GM19468 (cell line): ENCODE measurements around the gene LAMC3.
"Not testable (repeated sequence)": the region's sequence is repeated elsewhere in the genome, so short reads cannot be mapped to it uniquely, and the experiment has no call there.

Source experiments
- ATAC-seq: cut with Tn5 transposase; IDR thresholded peaks from one replicate; pipeline ENCODE4 v1.9.1; 2021; ENCODE audit warnings: mild to moderate bottlenecking, moderate library complexity, moderate number of reproducible peaks; ENCODE audit not compliant: unreplicated experiment; ENCODE audit errors: extremely low read depth

Gene LAMC3

GRCh38 chr9:130990306-130990977, 18.5 kb upstream of the LAMC3 start:
- ATAC-seq: no peak

- no peak for ATAC-seq
These were observed 17.8 kb upstream of the LAMC3 start for GRCh38 chr9:130990978-130991777.

GRCh38 chr9:130991778-130992681, 16.9 kb upstream of the LAMC3 start:
- no peak for ATAC-seq

- ATAC-seq: no peak
These were observed 16.3 kb upstream of the LAMC3 start for GRCh38 chr9:130992682-130993032.

- ATAC-seq: no peak
These were observed 15.5 kb upstream of the LAMC3 start for GRCh38 chr9:130993303-130994030.

GRCh38 chr9:130994135-130995085, 14.6 kb upstream of the LAMC3 start:
- no peak for ATAC-seq

- ATAC-seq: no peak
These were observed 13.6 kb upstream of the LAMC3 start for GRCh38 chr9:130995086-130996011.

- ATAC-seq: no peak
These were observed 12.8 kb upstream of the LAMC3 start for GRCh38 chr9:130996205-130996604.

GRCh38 chr9:130996676-130997394, 12.1 kb upstream of the LAMC3 start:
- no peak for ATAC-seq

- ATAC-seq: no peak
These were observed 11.6 kb upstream of the LAMC3 start for GRCh38 chr9:130997395-130997684.

- ATAC-seq: no peak
These were observed 10.9 kb upstream of the LAMC3 start for GRCh38 chr9:130997925-130998596.

GRCh38 chr9:130998597-130999244, 10.3 kb upstream of the LAMC3 start:
- ATAC-seq: no peak

GRCh38 chr9:130999245-130999623, 9.7 kb upstream of the LAMC3 start:
- no peak for ATAC-seq

GRCh38 chr9:131000526-131000925, 8.4 kb upstream of the LAMC3 start:
- not testable (repeated sequence) for ATAC-seq

- ATAC-seq: no peak
These were observed 8.0 kb upstream of the LAMC3 start for GRCh38 chr9:131001021-131001420.

GRCh38 chr9:131001990-131002389, 7.0 kb upstream of the LAMC3 start:
- ATAC-seq: no peak

- no peak for ATAC-seq
These were observed 2.4 kb upstream of the LAMC3 start for GRCh38 chr9:131006601-131007000.
